GM23338 (cell line): ENCODE measurements around the gene SRR. TPM values are rescaled to one million over a fixed set of nuclear protein-coding genes. Genes with fewer than 3 reads are reported as not detected.

Experiments used
- ATAC-seq: fragments of 200-7000 bp; cut with Tn5 transposase; 3 replicates; pipeline ENCODE4 v1.9.1; 2020
- DNase-seq: peaks from one replicate; pipeline ENCODE4 v3.0.0-alpha.2; 2015; ENCODE audit warnings: low spot score
- H2AFZ ChIP-seq: fragments of 200-600 bp; sonication (generic); 2 replicates; pipeline ENCODE4 v1.8.0; 2016; ENCODE audit warnings: antibody characterized with exemption, mild to moderate bottlenecking, moderate library complexity
- H3F3A ChIP-seq: fragments of 200-600 bp; sonication (generic); replicated peaks from 2 replicates; pipeline ENCODE4 v1.8.0; 2017; ENCODE audit warnings: antibody characterized with exemption, mixed run types, low read depth
- H3K27ac ChIP-seq: fragments of 200-600 bp; sonication (generic); 2 replicates; pipeline ENCODE4 v1.6.1; 2016; ENCODE audit warnings: low read depth
- H3K27me3 ChIP-seq: fragments of 200-600 bp; sonication (generic); 2 replicates; pipeline ENCODE4 v1.8.0; 2016; ENCODE audit warnings: mild to moderate bottlenecking, mixed run types, moderate library complexity; ENCODE audit not compliant: insufficient read depth
- H3K36me3 ChIP-seq: fragments of 200-600 bp; sonication (generic); 2 replicates; pipeline ENCODE4 v1.8.0; 2016; ENCODE audit warnings: mild to moderate bottlenecking; ENCODE audit not compliant: insufficient read depth
- H3K4me1 ChIP-seq: fragments of 200-600 bp; sonication (generic); 2 replicates; pipeline ENCODE4 v1.8.0; 2016; ENCODE audit warnings: mild to moderate bottlenecking, moderate library complexity; ENCODE audit not compliant: insufficient read depth
- H3K4me2 ChIP-seq: fragments of 200-600 bp; sonication (generic); 2 replicates; pipeline ENCODE4 v1.7.1; 2017; ENCODE audit warnings: mixed run types
- H3K4me3 ChIP-seq: fragments of 200-600 bp; sonication (generic); 2 replicates; pipeline ENCODE4 v1.6.1; 2016; ENCODE audit warnings: mixed run types
- H3K79me2 ChIP-seq: fragments of 200-600 bp; sonication (generic); replicated peaks from 2 replicates; pipeline ENCODE4 v1.8.0; 2017; ENCODE audit warnings: mild to moderate bottlenecking; ENCODE audit not compliant: insufficient read depth
- H3K9me2 ChIP-seq: fragments of 200-600 bp; sonication (generic); 2 replicates; pipeline ENCODE4 v1.8.0; 2017; ENCODE audit not compliant: insufficient read depth
- H4K20me1 ChIP-seq: fragments of 200-600 bp; sonication (generic); replicated peaks from 2 replicates; pipeline ENCODE4 v1.8.0; 2017; ENCODE audit warnings: mild to moderate bottlenecking; ENCODE audit not compliant: insufficient read depth
- H3K27ac Mint-ChIP-seq: 2 replicates; pipeline ENCODE4 v1.8.0; 2020; ENCODE audit warnings: inconsistent platforms, mild to moderate bottlenecking, moderate library complexity, mixed read lengths
- H3K27me3 Mint-ChIP-seq: 3 replicates; pipeline ENCODE4 v1.8.0; 2022; ENCODE audit warnings: low read depth, mild to moderate bottlenecking, moderate library complexity, mixed read lengths, inconsistent platforms; ENCODE audit not compliant: insufficient read depth, poor library complexity
- H3K36me3 Mint-ChIP-seq: 3 replicates; pipeline ENCODE4 v1.8.0; 2021; ENCODE audit warnings: low read depth, mild to moderate bottlenecking, inconsistent platforms, moderate library complexity, mixed read lengths
- H3K4me1 Mint-ChIP-seq: 3 replicates; pipeline ENCODE4 v1.8.0; 2020; ENCODE audit warnings: mild to moderate bottlenecking, inconsistent platforms, mixed read lengths
- H3K4me3 Mint-ChIP-seq: 3 replicates; pipeline ENCODE4 v1.8.0; 2021; ENCODE audit warnings: moderate library complexity, mild to moderate bottlenecking, inconsistent platforms, mixed read lengths
- H3K9me3 Mint-ChIP-seq: 3 replicates; pipeline ENCODE4 v1.8.0; 2020; ENCODE audit warnings: moderate library complexity, mild to moderate bottlenecking, inconsistent platforms, mixed read lengths
- CREB1 ChIP-seq: fragments of 250-450 bp; sonication (Bioruptor Pico); IDR thresholded peaks from 2 replicates; pipeline ENCODE4 v1.5.0; 2020; ENCODE audit warnings: low read depth, mild to moderate bottlenecking, moderate library complexity
- EZH2 ChIP-seq: fragments of 200-600 bp; sonication (generic); IDR thresholded peaks from one replicate; pipeline ENCODE4 v1.8.0; 2017; ENCODE audit warnings: antibody characterized with exemption, mild to moderate bottlenecking, low read depth; ENCODE audit not compliant: unreplicated experiment
- EZH2phosphoT487 ChIP-seq: fragments of 200-600 bp; sonication (generic); IDR thresholded peaks from one replicate; pipeline ENCODE4 v1.8.1; 2018; ENCODE audit warnings: antibody characterized with exemption; ENCODE audit not compliant: unreplicated experiment
- JUNB ChIP-seq: IDR thresholded peaks from one replicate; pipeline ENCODE4 v1.6.1; 2016; ENCODE audit warnings: antibody characterized with exemption; ENCODE audit not compliant: unreplicated experiment
- STAT1 ChIP-seq: IDR thresholded peaks from one replicate; pipeline ENCODE4 v1.6.1; 2016; ENCODE audit warnings: antibody characterized with exemption; ENCODE audit not compliant: unreplicated experiment
- ZNF114 ChIP-seq: fragments of 250-450 bp; sonication (Bioruptor Pico); IDR thresholded peaks from 2 replicates; pipeline ENCODE4 v1.5.0; 2020; ENCODE audit warnings: mild to moderate bottlenecking, moderate library complexity
- ZNF331 ChIP-seq: fragments of 250-450 bp; sonication (Bioruptor Pico); IDR thresholded peaks from 2 replicates; pipeline ENCODE4 v1.5.0; 2020; ENCODE audit warnings: low read depth, mild to moderate bottlenecking, moderate library complexity
- polyA plus RNA-seq: library from polyadenylated mRNA; unstranded; fragments of >200 nt; fragmentation: Nextera tagmentation; extraction: Ambion mirVana; gene quantifications from 2 replicates; pipeline ENCODE4 v1.2.1, GENCODE V29; 2016
- total RNA-seq: library from RNA; depleted of rRNA; stranded (reverse); fragments of >200 nt; shearing (Covaris generic); gene quantifications from 2 replicates; pipeline ENCODE4 v1.2.3, GENCODE V29; 2014
- TF ChIP-seq, protein P1 (sequence below): fragments of 250-450 bp; sonication (Bioruptor Pico); IDR thresholded peaks from 2 replicates; pipeline ENCODE4 v1.5.0; 2020; ENCODE audit warnings: mild to moderate bottlenecking, moderate library complexity
- TF ChIP-seq, protein P2 (sequence below): IDR thresholded peaks from 2 replicates; pipeline ENCODE4 v1.6.1; 2016; ENCODE audit warnings: antibody characterized with exemption
- TF ChIP-seq, protein P3 (sequence below): IDR thresholded peaks from one replicate; pipeline ENCODE4 v1.6.1; 2018; ENCODE audit warnings: antibody characterized with exemption; ENCODE audit not compliant: unreplicated experiment
- TF ChIP-seq, protein P4 (sequence below), 2 experiments: fragments of 200-600 bp in 1 of 2; sonication (generic) in 1 of 2; conservative IDR thresholded peaks; 2 replicates each; pipeline versions ENCODE4 v1.5.1 to v1.6.1; 2016 to 2017; ENCODE audit warnings: antibody characterized with exemption in 2 of 2, low read depth in 2 of 2, mild to moderate bottlenecking in 2 of 2, moderate library complexity in 1 of 2

The SRR gene
- total and polyA plus RNA-seq, 2 experiments from 2014 or later, result 2.8 to 5.4 TPM

DNA sequence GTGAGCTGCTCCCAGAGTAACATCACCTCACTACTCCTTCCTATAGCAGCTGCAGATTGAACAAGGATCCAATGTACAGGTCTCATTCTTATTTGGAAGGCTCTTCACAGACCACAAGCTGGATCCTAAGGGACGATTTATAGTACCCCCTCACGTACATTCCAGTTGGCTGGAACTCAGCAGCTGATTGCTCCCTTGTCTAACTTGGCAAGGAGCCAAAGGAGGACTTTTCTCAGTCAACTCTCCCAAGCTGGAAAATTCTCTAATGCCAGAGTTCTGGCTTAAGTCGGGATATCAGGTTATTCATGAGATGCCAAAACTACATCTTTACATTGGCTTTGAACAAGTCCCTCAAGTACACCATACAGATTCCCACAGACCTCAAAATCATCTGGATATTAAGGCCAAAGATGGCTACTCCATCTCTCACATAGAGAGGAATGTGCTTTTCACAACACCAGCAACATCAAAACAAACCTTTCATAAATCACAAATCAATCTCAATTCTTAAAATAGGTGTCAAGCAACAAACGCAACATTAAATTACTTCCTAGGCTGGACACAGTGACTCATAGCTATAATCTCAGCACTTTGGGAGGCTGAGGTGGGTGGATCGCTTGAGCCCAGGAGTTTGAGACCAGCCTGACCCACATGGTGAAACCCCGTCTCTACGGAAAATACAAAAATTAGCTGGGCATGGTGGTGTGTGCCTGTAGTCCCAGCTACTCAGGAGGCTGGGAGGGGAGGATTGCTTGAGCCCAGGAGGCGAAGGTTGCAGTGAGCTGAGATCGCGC, 39.5 kb upstream of the SRR start:
- no peaks in the 10 kb centered on the region for H3K9me3 Mint-ChIP-seq
- H3K27me3 ChIP-seq, result no peaks in the 10 kb centered on the region
- 0 out of 2 replicates have a peak, but pooled peaks cover 5% of the 10 kb centered on the region for H3F3A ChIP-seq
- TF ChIP-seq, protein P1, sequence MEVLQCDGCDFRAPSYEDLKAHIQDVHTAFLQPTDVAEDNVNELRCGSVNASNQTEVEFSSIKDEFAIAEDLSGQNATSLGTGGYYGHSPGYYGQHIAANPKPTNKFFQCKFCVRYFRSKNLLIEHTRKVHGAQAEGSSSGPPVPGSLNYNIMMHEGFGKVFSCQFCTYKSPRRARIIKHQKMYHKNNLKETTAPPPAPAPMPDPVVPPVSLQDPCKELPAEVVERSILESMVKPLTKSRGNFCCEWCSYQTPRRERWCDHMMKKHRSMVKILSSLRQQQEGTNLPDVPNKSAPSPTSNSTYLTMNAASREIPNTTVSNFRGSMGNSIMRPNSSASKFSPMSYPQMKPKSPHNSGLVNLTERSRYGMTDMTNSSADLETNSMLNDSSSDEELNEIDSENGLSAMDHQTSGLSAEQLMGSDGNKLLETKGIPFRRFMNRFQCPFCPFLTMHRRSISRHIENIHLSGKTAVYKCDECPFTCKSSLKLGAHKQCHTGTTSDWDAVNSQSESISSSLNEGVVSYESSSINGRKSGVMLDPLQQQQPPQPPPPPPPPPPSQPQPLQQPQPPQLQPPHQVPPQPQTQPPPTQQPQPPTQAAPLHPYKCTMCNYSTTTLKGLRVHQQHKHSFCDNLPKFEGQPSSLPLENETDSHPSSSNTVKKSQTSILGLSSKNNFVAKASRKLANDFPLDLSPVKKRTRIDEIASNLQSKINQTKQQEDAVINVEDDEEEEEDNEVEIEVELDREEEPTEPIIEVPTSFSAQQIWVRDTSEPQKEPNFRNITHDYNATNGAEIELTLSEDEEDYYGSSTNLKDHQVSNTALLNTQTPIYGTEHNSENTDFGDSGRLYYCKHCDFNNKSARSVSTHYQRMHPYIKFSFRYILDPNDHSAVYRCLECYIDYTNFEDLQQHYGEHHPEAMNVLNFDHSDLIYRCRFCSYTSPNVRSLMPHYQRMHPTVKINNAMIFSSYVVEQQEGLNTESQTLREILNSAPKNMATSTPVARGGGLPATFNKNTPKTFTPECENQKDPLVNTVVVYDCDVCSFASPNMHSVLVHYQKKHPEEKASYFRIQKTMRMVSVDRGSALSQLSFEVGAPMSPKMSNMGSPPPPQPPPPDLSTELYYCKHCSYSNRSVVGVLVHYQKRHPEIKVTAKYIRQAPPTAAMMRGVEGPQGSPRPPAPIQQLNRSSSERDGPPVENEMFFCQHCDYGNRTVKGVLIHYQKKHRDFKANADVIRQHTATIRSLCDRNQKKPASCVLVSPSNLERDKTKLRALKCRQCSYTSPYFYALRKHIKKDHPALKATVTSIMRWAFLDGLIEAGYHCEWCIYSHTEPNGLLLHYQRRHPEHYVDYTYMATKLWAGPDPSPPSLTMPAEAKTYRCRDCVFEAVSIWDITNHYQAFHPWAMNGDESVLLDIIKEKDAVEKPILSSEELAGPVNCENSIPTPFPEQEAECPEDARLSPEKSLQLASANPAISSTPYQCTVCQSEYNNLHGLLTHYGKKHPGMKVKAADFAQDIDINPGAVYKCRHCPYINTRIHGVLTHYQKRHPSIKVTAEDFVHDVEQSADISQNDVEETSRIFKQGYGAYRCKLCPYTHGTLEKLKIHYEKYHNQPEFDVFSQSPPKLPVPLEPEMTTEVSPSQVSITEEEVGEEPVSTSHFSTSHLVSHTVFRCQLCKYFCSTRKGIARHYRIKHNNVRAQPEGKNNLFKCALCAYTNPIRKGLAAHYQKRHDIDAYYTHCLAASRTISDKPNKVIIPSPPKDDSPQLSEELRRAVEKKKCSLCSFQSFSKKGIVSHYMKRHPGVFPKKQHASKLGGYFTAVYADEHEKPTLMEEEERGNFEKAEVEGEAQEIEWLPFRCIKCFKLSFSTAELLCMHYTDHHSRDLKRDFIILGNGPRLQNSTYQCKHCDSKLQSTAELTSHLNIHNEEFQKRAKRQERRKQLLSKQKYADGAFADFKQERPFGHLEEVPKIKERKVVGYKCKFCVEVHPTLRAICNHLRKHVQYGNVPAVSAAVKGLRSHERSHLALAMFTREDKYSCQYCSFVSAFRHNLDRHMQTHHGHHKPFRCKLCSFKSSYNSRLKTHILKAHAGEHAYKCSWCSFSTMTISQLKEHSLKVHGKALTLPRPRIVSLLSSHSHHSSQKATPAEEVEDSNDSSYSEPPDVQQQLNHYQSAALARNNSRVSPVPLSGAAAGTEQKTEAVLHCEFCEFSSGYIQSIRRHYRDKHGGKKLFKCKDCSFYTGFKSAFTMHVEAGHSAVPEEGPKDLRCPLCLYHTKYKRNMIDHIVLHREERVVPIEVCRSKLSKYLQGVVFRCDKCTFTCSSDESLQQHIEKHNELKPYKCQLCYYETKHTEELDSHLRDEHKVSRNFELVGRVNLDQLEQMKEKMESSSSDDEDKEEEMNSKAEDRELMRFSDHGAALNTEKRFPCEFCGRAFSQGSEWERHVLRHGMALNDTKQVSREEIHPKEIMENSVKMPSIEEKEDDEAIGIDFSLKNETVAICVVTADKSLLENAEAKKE (CRISPR knock-in tag), result no peak
- TF ChIP-seq STAT1, result no peak
- TF ChIP-seq ZNF114 (CRISPR knock-in tag), result no peak
- no peak for TF ChIP-seq ZNF331 (CRISPR knock-in tag)
- no peak for TF ChIP-seq EZH2
- TF ChIP-seq EZH2phosphoT487, result no peak
- no peak for TF ChIP-seq JUNB
- TF ChIP-seq, protein P2, sequence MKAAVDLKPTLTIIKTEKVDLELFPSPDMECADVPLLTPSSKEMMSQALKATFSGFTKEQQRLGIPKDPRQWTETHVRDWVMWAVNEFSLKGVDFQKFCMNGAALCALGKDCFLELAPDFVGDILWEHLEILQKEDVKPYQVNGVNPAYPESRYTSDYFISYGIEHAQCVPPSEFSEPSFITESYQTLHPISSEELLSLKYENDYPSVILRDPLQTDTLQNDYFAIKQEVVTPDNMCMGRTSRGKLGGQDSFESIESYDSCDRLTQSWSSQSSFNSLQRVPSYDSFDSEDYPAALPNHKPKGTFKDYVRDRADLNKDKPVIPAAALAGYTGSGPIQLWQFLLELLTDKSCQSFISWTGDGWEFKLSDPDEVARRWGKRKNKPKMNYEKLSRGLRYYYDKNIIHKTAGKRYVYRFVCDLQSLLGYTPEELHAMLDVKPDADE, result no peak
- TF ChIP-seq, protein P3, sequence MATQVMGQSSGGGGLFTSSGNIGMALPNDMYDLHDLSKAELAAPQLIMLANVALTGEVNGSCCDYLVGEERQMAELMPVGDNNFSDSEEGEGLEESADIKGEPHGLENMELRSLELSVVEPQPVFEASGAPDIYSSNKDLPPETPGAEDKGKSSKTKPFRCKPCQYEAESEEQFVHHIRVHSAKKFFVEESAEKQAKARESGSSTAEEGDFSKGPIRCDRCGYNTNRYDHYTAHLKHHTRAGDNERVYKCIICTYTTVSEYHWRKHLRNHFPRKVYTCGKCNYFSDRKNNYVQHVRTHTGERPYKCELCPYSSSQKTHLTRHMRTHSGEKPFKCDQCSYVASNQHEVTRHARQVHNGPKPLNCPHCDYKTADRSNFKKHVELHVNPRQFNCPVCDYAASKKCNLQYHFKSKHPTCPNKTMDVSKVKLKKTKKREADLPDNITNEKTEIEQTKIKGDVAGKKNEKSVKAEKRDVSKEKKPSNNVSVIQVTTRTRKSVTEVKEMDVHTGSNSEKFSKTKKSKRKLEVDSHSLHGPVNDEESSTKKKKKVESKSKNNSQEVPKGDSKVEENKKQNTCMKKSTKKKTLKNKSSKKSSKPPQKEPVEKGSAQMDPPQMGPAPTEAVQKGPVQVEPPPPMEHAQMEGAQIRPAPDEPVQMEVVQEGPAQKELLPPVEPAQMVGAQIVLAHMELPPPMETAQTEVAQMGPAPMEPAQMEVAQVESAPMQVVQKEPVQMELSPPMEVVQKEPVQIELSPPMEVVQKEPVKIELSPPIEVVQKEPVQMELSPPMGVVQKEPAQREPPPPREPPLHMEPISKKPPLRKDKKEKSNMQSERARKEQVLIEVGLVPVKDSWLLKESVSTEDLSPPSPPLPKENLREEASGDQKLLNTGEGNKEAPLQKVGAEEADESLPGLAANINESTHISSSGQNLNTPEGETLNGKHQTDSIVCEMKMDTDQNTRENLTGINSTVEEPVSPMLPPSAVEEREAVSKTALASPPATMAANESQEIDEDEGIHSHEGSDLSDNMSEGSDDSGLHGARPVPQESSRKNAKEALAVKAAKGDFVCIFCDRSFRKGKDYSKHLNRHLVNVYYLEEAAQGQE, result no peak
- TF ChIP-seq, protein P4, sequence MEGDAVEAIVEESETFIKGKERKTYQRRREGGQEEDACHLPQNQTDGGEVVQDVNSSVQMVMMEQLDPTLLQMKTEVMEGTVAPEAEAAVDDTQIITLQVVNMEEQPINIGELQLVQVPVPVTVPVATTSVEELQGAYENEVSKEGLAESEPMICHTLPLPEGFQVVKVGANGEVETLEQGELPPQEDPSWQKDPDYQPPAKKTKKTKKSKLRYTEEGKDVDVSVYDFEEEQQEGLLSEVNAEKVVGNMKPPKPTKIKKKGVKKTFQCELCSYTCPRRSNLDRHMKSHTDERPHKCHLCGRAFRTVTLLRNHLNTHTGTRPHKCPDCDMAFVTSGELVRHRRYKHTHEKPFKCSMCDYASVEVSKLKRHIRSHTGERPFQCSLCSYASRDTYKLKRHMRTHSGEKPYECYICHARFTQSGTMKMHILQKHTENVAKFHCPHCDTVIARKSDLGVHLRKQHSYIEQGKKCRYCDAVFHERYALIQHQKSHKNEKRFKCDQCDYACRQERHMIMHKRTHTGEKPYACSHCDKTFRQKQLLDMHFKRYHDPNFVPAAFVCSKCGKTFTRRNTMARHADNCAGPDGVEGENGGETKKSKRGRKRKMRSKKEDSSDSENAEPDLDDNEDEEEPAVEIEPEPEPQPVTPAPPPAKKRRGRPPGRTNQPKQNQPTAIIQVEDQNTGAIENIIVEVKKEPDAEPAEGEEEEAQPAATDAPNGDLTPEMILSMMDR (conservative IDR thresholded peaks at IDR 0.05; ENCODE audit: low read depth in 2 of 2), result no peak
- no peak for TF ChIP-seq CREB1
- no peak overlapping the region for H3K27ac Mint-ChIP-seq
- no peaks in the 10 kb centered on the region for H3K4me1 ChIP-seq
- H3K79me2 ChIP-seq, result 0 out of 2 replicates have a peak, but pooled peaks cover 7% of the 10 kb centered on the region
- no peaks in the 10 kb centered on the region for H3K9me2 ChIP-seq
- 0 out of 3 replicates have a peak, but pooled peaks cover 2% of the 10 kb centered on the region for H3K36me3 Mint-ChIP-seq
- H3K4me3 ChIP-seq, result no peak overlapping the region
- ATAC-seq, result no peak
- no peak overlapping the region for H2AFZ ChIP-seq
- H3K36me3 ChIP-seq, result no peaks in the 10 kb centered on the region; the same call in 1 of the 2 replicates
- DNase-seq, result no peak
- H3K4me2 ChIP-seq, result no peak overlapping the region
- peaks cover 3% of the 10 kb centered on the region for H3K27me3 Mint-ChIP-seq
- H4K20me1 ChIP-seq, result peaks cover 9% of the 10 kb centered on the region
- H3K27ac ChIP-seq, result no peak overlapping the region
- H3K4me1 Mint-ChIP-seq, result no peaks in the 10 kb centered on the region
- no peak overlapping the region for H3K4me3 Mint-ChIP-seq
